ENCODE results near the gene CPED1.

GRCh38 chr7:120955577-120956149 is 32.8 kb upstream of the CPED1 start:
- TF ChIP-seq CTCF (IDR thresholded peaks at IDR 0.05) (no peak), POLR2A (IDR thresholded peaks at IDR 0.05) (no peak)
